GM21529 (cell line): ENCODE measurements around the gene SSTR5.
"Not testable (repeated sequence)": the region's sequence is repeated elsewhere in the genome, so short reads cannot be mapped to it uniquely, and the experiment has no call there.

Experiments used
- ATAC-seq: cut with Tn5 transposase; IDR thresholded peaks from one replicate; pipeline ENCODE4 v1.9.1; 2021; ENCODE audit not compliant: unreplicated experiment

The SSTR5 gene

DNA sequence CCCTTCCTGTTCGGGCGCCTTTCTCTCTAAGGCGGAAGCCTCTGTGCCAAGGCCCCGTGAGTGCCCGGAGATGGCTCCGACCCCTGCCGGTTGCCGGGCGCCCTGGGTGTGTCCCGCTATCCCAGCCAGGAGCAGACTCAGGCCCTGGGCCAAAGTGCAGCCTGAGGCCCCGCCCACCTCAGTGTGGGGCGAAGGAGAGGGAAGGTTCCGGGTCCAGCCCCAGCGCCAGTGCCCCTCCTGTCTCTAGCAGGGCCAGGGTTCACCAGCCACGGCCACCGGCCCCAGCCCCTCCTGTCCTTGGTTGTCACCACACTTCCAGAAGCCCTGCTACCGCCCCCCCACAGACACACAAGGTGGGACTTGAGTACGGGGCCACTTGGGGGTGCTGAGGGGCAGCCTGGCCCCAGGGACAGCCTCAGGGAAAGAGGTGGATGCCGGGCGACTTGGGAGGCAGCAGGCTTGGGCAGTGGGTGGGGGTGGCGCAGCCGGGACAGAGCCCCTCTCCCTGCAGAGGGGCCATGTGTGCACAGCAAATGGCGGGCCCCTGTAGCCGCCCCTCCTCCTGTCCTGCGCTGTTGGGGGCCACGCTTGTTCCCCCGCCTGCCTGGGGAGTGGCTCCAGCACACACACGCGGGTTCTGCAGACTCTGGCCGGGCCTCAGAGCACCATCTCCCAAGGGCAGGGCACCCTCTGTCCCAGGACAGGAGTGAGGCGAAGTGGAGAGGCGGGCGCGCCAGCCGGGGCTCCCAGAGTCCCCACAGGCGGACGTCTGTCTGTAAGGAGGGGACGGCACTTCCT is 17.5 kb downstream of the SSTR5 start:
- ATAC-seq, result no peak

DNA sequence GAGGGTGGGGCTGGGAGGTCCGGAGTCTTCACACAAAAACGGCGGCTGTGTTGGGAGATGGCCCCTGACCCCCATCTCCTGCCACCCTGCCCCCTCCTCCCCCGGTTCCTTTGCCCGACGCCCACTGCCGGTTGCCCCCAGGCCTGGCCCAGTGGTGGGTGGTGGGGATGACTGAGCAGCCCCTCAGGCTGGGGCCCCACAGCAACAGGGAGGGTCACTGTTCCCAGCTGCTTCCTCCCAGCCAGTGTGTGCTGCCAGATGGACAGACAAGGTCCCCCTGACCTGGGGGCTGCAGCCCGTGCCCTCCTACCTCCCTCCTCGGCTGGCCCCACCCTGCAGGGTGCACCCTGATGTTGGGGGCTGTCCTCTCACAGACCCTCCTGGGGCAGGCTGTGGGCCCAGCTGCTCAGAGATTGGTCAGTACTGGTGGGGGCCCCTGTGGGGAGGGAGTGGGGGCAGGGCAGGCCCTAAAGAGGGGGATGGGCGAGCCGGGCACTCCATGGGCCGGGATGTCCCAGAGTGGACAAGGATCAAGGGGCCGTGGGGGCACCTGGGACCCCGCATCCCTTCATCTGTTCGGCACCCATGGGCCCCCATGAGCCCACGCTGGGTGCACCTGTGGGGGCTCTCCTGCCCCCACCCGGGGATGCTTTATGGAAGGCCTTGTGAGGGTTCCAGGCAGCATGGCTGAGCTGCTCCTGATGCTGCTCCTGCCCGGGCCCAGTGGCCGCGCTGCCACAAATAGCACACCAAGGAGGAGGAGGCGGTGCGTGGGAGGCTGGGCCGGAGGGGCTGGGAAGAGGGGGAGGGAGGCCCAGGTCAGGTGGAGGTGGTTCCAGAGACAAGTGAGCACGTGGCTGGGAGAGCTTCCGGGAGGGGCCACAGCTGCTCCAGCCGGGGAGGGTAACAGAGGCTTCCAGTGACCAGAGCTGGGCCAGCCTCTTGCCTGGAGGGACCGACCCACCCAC is 18.4 kb downstream of the SSTR5 start:
- no peak for ATAC-seq

DNA sequence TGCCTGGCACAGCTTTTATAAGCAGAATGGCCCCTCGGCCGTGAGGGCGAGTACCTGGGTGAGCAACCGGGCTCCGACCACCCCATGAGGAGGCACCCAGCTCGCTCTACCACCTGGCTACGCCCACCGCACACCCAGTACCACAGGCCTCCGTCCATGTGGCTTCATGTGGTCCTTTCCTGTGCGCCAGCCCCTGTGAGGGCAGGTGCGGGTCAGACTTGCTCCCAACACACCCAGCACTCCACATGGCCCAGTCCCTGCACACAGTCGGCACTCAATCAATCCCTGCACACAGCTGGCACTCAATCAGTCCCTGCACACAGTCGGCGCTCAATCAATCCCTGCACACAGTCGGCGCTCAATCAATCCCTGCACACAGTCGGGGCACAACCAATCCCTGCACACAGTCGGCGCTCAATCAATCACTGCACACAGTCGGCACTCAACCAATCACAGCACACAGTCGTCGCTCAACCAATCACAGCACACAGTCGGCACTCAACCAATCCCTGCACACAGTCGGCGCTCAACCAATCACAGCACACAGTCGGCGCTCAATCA is 19.5 kb downstream of the SSTR5 start:
- ATAC-seq, result no peak

DNA sequence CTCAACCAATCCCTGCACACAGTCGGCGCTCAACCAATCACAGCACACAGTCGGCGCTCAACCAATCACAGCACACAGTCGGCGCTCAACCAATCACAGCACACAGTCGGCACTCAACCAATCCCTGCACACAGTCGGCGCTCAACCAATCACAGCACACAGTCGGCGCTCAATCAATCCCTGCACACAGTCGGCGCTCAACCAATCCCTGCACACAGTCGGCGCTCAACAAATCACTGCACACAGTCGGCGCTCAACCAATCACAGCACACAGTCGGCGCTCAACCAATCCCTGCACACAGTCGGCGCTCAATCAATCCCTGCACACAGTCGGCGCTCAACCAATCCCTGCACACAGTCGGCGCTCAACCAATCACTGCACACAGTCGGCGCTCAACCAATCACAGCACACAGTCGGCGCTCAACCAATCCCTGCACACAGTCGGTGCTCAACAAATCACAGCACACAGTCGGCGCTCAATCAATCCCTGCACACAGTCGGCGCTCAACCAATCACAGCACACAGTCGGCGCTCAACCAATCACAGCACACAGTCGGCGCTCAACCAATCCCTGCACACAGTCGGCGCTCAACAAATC is 20.2 kb downstream of the SSTR5 start:
- not testable (repeated sequence) for ATAC-seq

DNA sequence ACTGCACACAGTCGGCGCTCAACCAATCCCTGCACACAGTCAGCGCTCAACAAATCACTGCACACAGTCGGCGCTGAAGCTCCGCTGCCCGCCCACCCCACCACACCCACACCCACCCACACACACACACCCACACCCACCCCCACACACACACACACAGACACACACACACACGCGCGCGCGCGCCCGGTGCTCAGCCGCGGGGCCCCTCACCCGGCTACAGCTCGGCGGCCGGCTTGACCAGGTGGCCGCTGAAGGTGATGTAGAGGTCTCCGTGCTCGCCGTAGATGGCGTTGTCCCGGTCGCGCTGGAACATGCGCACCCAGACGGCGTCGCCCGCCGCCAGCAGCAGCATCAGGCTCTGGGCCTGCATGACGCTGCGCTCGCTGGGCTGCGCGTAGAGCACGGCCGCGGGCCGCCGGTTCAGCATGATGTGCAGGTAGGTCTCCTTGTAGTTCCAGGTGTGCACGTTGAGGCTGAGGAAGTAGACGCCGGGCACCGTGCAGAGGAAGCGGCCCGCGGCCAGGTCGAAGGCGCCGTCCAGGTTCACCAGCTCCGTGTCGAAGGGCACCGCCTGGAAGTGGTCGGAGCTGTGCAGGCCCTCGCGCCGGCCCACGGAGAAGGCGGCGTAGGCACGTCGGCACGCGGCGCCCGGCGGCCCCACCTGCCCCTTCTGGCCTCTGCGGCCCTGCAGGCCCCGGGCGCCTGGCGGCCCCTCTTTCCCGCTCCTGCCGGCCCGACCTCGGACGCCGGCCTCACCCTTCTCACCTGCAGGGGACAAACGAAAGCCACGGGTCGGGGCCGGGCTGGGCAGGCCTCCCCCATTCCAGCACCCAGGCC is 21.0 kb downstream of the SSTR5 start:
- ATAC-seq, result no peak

DNA sequence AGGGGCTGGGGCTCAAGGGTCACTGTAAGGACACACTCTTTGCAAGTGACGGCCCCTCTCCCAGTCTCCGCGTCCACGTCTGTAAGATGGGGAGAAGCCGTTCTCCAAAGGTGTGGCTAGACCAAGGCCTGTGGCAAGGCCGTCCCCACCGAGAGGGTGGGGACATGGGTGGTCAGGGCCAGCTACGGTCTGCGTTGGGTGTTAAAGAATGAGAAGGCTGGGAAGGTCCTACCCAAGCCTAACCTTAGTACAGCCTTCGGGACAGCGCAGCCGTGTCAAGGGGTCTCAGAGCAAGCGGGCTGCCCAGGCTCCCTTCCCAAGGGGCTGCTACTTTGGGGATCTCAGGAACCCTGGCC is 21.6 kb downstream of the SSTR5 start:
- no peak for ATAC-seq

DNA sequence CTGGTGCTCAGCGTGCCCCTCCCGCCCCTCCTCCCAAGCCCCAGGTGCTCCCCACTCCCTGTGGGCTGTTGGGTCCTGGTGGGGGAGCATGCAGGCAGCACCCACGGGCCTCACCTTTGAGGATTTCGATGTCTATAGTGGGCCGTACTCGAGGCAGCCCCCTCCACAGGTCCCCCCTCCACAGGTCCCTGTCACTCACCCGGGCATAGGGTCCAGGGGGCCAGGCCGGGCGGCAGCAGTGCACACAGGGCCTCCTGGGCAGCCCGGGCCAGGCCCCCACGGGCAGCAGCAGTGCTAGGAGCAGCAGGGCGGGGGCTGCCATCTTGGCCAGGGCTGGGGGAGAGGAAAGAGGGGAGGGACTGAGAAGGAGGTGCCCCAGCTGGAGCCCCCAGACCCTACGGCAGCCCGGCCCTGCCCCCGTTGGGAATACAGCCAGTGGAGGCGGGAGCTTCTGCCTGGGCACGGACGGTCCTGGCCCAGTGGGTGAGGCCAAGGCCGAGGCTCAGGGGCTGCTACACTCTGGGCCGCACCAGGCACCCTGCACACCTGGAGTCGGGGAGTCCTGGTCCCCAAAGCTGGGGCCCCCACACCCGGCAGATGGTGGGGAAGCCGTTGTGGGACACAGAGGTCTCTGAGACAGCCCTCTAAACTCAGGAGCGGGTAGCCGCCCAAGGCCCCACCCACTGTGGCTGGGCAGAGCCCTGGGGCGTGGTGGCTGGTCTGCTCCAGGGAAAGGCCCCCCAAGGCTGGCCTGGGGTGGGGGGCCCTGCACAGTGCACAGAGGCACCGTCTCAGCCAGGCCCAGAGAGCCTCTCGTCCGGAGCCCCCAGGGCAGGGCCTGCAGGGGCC is 22.3 kb downstream of the SSTR5 start:
- ATAC-seq, result no peak

DNA sequence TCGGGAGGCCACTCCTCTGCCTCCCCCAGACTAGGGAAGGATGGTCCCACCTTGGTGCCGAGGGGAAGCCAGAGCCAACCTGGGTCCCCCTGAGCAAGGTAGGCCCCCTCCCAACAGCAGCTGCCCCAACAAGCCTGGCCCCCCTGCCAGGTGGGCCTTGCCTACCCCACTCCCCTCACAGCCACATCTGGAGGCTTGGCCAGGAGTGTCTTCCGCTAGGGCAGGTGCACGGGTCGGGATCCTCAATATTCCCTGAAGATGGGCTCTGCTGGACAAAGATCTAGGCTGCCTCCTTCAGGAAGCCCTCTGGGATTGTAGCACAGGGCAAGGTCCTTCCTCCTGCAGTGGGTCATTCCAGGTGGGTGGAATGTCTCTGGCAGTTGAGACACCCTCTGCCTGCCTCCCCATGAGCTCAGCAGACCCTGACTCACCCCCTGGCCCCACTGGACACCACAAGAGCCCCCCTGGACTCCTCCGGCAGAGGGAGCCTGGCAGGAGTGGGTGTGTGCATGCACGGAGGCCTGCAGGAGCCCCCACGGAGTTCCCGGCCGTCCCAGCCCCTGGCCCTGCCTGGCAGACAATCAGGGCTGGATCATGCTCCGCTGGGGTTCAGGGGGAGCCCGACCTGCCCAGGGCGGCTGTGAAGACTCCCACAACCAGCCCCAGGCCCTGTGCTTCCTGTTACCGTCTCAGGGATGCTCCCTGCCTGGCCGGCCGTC is 23.1 kb downstream of the SSTR5 start:
- no peak for ATAC-seq

DNA sequence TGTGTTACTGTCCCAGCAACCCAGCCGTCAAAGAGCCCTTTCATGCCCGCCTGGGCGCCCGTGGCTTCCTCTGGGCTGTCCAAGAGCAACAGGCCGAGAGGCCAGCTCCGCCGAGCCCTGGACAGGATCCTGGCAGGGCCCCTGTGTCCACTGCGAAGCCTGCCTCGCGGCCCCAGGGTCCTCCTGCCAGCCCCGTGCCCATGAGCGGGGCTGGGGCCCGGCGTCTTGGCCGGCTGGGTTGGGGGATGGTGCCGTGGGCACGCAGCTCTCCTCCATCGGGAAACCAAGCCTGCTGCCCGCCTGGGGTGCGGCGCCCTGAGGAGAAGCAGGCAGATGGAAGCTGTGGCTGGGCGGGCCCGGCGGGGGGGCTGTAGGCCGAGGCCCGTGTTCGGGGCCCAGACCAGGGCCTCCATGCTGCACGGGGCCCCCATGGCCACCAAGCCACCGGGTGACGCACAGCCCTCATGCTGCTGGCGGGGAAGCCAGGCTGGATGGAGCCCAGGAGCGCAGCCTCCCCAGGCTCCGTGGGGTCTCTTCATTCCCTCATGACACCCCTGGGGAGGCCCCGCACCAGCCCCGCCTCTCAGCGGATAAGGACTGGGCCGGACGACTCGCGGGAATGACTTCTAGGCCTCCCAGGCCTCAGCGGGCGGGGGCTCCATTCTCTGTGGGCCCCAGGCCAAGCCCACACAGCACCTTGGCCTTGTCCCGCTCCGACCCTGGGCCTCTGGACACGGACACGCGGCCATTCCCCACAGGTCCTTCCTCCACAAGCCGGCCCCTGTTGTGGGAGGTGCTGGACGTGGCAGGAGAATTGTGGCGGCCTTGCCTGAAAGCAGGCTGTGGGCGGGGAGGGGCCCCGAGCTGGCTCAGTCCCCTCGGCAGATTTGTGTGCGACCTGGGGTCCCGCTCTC is 23.9 kb downstream of the SSTR5 start, which contains the start of gene C1QTNF8:
TSS of gene C1QTNF8 (minus strand) at position 76 of the 914 bp plus-strand sequence. CDS start 1,322 bp downstream, outside the sequence.
- ATAC-seq, result no peak

DNA sequence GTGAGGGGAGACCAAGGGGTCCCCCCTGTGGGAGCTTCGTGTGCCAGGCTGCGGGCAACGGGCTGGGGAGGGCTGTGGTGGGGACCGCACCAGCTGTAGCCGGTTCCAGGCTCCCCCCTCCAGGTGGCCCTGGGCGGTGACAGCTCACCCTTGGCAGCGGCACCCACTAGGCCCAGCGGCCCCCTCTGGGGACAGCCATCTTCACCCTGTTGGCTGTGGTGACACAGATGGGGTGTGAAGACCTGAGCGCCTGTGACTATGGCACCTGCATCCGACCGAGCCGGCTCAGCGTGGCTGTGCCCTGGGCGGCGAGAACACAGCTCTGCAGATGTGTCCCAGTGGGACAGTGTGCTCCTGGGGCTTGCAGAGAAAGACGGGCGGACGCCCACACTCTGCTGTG is 24.6 kb downstream of the SSTR5 start:
- ATAC-seq, result no peak

DNA sequence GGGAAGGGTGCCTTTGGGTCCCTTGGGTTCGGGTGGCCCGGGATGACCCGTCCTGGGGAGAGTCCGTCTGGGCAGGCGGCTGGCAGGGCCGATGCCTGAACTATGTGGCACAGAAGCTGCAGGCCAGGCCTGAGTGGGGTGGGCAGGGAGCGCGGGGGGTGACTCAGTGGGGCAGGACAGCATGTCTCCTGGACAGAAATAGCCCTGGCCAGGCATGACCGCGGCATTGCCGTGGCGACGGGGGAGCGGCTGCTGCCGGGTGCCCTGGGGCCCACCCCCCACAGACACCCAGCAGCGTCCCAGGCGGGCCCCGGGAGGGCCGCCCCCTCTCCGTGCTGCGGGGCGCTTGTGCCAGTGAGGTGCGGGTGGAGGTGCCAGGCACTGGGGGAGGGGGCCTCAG is 25.3 kb downstream of the SSTR5 start:
- no peak for ATAC-seq

DNA sequence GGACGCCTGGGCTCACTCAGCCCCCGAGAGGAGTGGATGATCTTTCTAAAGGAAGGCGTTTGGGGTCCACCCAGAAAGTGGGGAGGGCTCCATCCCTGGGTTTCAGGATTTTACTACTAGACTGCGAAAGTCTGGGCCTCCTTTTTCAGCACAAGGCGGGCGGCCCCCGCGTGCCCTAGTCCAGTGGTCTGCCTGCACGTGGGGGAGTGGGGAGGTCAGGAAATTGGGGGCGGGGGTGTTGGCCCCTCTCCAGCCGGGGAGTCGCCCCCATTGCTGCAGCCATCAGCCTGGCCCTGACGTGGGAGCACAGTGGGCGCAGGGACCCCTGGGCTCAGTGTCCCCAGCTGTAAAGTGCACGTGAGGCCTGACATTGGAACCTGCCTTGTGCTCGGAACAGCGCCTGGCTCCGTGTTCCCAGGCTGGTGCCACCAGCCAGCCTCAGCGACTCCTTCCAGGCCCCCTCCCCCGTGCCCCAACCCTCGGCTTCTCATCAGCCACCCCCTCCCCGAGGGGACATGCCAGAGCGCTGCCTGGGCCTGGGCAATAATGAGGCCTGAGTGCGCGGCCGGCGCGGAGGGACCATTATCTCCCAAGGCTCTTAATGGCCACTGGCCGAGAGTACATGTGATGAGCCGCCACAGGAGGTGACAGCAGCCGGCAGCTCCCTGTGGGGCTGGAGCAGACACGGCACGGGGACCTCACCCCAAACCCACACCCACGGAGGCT is 25.9 kb downstream of the SSTR5 start:
- ATAC-seq, result no peak

DNA sequence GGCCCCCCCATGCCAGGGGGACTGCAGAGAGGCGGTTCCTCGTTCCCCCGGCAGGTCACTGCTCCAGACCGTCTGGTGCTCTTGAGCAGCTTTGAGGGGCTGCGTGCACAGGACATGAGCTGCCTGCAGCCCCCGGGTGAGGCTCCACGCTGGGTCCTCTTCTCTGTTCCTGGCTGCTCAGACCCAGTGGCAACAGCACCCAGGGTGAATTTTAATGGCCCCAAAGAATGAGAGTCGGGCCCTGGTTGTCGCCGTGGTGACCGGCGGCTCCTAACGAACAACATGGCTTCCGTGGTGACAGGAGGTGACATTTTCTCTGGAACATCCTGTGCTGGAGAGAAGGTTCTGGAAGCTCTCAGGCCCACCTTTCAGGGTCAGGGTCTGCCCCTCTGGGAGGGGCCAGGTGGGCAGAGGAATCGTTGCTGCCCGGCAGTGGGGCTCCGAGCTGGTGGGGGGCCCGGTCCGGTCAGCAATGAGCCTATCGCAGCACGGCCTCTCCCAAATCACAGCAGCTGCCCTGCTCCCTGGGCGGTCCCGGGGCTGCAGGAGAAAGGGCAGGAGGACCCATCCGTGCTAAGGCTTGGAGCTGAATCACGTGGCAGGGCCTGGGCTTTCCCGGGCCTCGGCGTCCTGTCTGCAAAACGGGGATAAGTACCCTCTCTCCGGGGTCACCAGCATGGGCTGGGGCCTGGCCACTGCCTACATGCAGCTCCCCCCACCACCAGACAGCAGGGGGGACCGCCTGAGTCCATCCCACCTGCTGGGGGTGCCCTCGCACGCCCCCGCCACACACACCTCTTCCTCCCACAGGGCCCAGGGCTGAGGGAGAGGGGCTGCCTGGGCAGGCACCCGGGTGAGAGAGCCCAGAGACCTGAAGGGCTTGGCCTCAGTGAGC is 26.9 kb downstream of the SSTR5 start:
- ATAC-seq, result no peak

DNA sequence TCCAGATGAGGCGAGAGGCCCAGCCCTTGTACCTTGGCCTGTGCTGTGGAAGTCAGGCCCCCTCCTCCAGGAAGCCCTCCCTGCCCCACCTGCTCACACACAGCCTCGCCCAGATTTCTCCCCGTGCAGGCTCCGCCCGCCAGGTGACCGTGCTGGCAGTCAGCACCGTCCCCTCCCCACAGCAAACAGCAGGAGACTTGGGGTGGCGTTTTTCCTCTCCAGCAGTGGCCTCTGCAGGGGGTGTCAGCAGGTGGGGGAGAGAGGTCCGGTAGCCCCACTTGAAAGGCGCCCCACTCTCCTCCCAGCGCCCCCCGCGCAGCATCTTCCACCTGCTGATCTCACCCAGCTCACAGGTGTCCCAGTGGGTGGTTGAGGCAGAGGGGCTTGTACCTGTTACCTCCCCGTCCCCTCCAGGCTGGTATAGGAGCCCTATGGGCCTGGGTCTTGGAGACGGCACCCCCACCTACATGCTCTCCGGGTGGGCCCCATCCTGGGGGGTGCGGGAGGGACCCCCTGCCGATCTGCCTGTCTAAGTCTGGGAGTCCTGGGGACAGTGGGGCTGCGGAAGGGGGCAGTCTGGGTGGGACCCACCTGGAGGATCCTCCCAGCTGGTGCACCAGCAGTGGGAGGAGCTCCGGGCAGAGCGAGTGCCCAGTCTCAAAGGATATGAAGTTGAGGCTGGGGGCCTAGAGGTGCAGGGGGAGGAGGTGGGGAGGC is 27.7 kb downstream of the SSTR5 start:
- ATAC-seq, result no peak

DNA sequence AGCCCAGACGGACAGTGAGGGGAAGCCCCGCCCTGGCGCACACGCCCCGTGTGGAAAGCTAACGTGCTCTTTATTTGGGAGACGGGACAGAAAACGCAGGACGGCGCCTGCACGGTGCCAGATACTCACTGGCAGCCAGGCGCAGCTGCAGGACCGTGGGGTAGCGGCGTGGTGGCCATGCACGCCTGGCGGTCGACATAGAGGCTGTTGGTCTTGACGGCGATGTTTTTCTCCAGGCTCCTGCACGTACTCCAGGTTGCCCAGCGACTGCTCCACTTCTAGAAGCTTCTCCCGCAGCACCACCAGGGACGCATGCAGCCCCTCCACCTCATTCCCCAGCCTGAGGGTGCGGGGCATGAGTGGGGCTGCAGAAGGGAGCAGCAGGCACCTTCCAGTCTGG is 28.6 kb downstream of the SSTR5 start:
- ATAC-seq, result no peak
